ENCODE measurements around the gene GPBP1L1. TPM values are rescaled to one million over a fixed set of nuclear protein-coding genes. Genes with fewer than 3 reads are reported as not detected.
A peak's percentile ranks its signal among the peaks of the same experiment; 100 is the strongest.

Gene GPBP1L1
- total RNA-seq, 2 experiments from 2014 or later, result 130 to 134 TPM

- Mint-ChIP-seq H3K9me3 (no peaks in the 10 kb centered on the region), H3K4me3 (no peak overlapping the region), H3K27ac (no peak overlapping the region), H3K27me3 (no peaks in the 10 kb centered on the region), H3K4me1 (peaks cover 5% of the 10 kb centered on the region), H3K36me3 (ENCODE audit: low read depth) (peaks cover 37% of the 10 kb centered on the region)
- DNase-seq, result no peak
- POLR2A ChIA-PET, result interaction anchor here (0.9 kb wide), 1 partner anchor 40 kb away, joined by 3 read pairs; no protein-coding TSS in a partner anchor
- CTCF ChIA-PET, result no interaction called here
Measured at GRCh38 chr1:45647248-45648021, 38.9 kb downstream of the GPBP1L1 start.

- no peak for DNase-seq
- H3K4me1 Mint-ChIP-seq, result peaks cover 4% of the 10 kb centered on the region
- no peak overlapping the region for H3K27ac Mint-ChIP-seq
- no peaks in the 10 kb centered on the region for H3K27me3 Mint-ChIP-seq
- H3K36me3 Mint-ChIP-seq (ENCODE audit: low read depth), result peaks cover 30% of the 10 kb centered on the region
- ChIA-PET POLR2A (interaction anchor here (1.7 kb wide), 1 partner anchor 10 kb away, joined by 3 read pairs; no protein-coding TSS in a partner anchor), CTCF (interaction anchor here (1.3 to 1.6 kb wide), 2 partner anchors 8 to 41 kb away, joined by 3 to 6 read pairs; partner anchors contain the start of gene GPBP1L1)
- H3K9me3 Mint-ChIP-seq, result no peaks in the 10 kb centered on the region
- H3K4me3 Mint-ChIP-seq, result no peak overlapping the region
Measured at GRCh38 chr1:45644661-45645060, 41.7 kb downstream of the GPBP1L1 start.

GRCh38 chr1:45643978-45644377, 42.4 kb downstream of the GPBP1L1 start:
- H3K27me3 Mint-ChIP-seq, result no peaks in the 10 kb centered on the region
- CTCF ChIA-PET, result interaction anchor here (1.6 kb wide), 1 partner anchor 9 kb away, joined by 6 read pairs; no protein-coding TSS in a partner anchor
- POLR2A ChIA-PET, result no interaction called here

DNA sequence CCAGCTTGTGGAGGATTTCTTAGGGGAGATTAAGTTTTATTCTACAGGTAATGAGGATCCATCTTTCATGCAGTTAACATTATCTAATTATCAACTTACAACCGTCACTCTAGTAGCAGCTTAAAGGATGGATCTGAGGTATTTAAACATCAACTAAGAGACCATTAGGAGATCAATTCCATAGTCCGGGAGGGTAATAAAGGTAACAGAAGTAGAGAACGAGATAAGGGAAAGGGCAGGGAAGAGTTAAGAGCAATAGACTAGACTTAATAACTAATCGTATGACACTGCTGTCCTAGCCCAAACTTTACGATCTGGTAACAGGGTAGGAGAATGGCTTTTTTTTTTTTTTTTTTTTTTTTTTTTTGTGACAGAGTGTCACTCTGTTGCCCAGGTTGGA, 43.0 kb downstream of the GPBP1L1 start:
- H3K27ac Mint-ChIP-seq, result no peak overlapping the region
- peaks cover 28% of the 10 kb centered on the region for H3K36me3 Mint-ChIP-seq (ENCODE audit: low read depth)
- H3K27me3 Mint-ChIP-seq, result no peaks in the 10 kb centered on the region
- DNase-seq, result no peak
- H3K9me3 Mint-ChIP-seq, result no peaks in the 10 kb centered on the region
- ChIA-PET POLR2A (no interaction called here), CTCF (no interaction called here)
- no peak overlapping the region for H3K4me3 Mint-ChIP-seq
- H3K4me1 Mint-ChIP-seq, result peaks cover 4% of the 10 kb centered on the region

More at GRCh38 chr1:45643978-45644377, 42.4 kb downstream of the GPBP1L1 start:
- Mint-ChIP-seq H3K9me3 (no peaks in the 10 kb centered on the region), H3K36me3 (ENCODE audit: low read depth) (peaks cover 30% of the 10 kb centered on the region), H3K4me1 (peaks cover 4% of the 10 kb centered on the region), H3K27ac (no peak overlapping the region), H3K4me3 (no peak overlapping the region)
- no peak for DNase-seq

GRCh38 chr1:45640293-45640692, 46.0 kb downstream of the GPBP1L1 start:
- Mint-ChIP-seq H3K27me3 (no peaks in the 10 kb centered on the region), H3K4me3 (no peak overlapping the region), H3K9me3 (no peaks in the 10 kb centered on the region), H3K4me1 (peaks cover 4% of the 10 kb centered on the region), H3K27ac (no peak overlapping the region), H3K36me3 (ENCODE audit: low read depth) (peaks cover 19% of the 10 kb centered on the region)
- ChIA-PET CTCF (no interaction called here), POLR2A (no interaction called here)
- no peak for DNase-seq

DNA sequence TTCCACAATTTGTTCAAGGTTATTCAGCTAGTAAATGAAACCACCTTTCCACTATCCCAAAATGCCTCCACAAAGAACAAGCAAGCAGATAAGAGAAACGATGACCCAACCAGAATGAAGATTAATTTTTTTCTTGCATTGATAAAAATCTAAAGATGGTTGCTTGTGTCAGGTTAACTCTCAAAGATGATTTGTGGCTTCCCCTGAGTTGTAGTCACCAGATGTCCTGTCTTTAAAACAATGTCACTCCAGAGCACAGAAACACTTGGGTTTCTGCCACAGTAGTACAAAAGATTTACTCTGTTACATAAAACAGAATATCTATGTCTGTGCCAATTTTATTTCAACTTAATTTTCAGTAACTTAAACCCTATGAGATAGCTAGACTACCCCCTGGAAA, 51.1 kb downstream of the GPBP1L1 start:
- DNase-seq, result no peak
- no peak overlapping the region for H3K27ac Mint-ChIP-seq
- ChIA-PET POLR2A (no interaction called here), CTCF (no interaction called here)
- H3K4me1 Mint-ChIP-seq, result no peaks in the 10 kb centered on the region
- peaks cover 40% of the 10 kb centered on the region for H3K36me3 Mint-ChIP-seq (ENCODE audit: low read depth)
- H3K9me3 Mint-ChIP-seq, result no peaks in the 10 kb centered on the region
- no peak overlapping the region for H3K4me3 Mint-ChIP-seq
- H3K27me3 Mint-ChIP-seq, result no peaks in the 10 kb centered on the region

DNA sequence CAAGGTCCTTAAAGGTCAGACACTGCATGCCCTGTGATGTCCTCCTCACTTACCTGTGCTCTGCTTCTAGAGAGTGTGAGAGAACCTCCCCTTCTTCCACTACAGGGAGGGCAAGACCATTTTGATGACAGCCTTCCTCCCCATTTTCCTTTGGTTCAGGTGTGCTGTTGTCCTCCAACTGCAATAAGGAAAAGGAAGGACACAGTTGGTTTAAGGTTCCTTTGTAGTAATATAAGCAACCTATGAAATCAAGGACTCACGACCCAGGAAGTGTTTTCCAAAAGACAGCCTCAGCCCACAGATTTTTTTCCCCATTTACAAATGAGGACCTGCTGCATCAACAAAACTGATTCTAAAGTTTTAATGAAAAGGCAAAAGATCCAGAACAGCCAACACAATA, 55.9 kb downstream of the GPBP1L1 start:
- H3K27ac Mint-ChIP-seq, result no peak overlapping the region
- no peaks in the 10 kb centered on the region for H3K27me3 Mint-ChIP-seq
- H3K4me1 Mint-ChIP-seq, result no peaks in the 10 kb centered on the region
- H3K4me3 Mint-ChIP-seq, result no peak overlapping the region
- POLR2A ChIA-PET, result no interaction called here
- H3K36me3 Mint-ChIP-seq (ENCODE audit: low read depth), result peaks cover 60% of the 10 kb centered on the region
- DNase-seq, result no peak
- no peaks in the 10 kb centered on the region for H3K9me3 Mint-ChIP-seq
- CTCF ChIA-PET, result no interaction called here

GRCh38 chr1:45629035-45629434, 57.3 kb downstream of the GPBP1L1 start:
- H3K4me1 Mint-ChIP-seq, result no peaks in the 10 kb centered on the region
- H3K36me3 Mint-ChIP-seq (ENCODE audit: low read depth), result peaks cover 57% of the 10 kb centered on the region
- H3K27ac Mint-ChIP-seq, result no peak overlapping the region
- ChIA-PET CTCF (no interaction called here), POLR2A (interaction anchor here (0.8 to 1.1 kb wide), 2 partner anchors 37 to 107 kb away, joined by 3 read pairs; partner anchors contain the start of gene PRDX1)
- H3K27me3 Mint-ChIP-seq, result no peaks in the 10 kb centered on the region
- no peaks in the 10 kb centered on the region for H3K9me3 Mint-ChIP-seq
- no peak overlapping the region for H3K4me3 Mint-ChIP-seq
- no peak for DNase-seq

GRCh38 chr1:45623972-45624371, 62.4 kb downstream of the GPBP1L1 start, which contains the start of gene CCDC17:
CCDC17 (minus strand) TSS chr1:45624054; CDS start chr1:45623909, 145 bp downstream.
- peaks cover 26% of the 10 kb centered on the region for H3K36me3 Mint-ChIP-seq (ENCODE audit: low read depth)
- H3K27me3 Mint-ChIP-seq, result no peaks in the 10 kb centered on the region
- CTCF ChIA-PET, result no interaction called here
- H3K4me1 Mint-ChIP-seq, result no peaks in the 10 kb centered on the region
- peak within 1 kb of the TSS; percentile 19 for H3K27ac Mint-ChIP-seq
- DNase-seq, result no peak
- POLR2A ChIA-PET, result no interaction called here
- no peak within 1 kb of the TSS for H3K4me3 Mint-ChIP-seq
- no peaks in the 10 kb centered on the region for H3K9me3 Mint-ChIP-seq

- ChIA-PET POLR2A (interaction anchor here (1.4 kb wide), 2 partner anchors 12 to 63 kb away, joined by 3 to 5 read pairs; partner anchors contain the start of gene GPBP1L1), CTCF (no interaction called here)
- no peaks in the 10 kb centered on the region for H3K27me3 Mint-ChIP-seq
- H3K4me1 Mint-ChIP-seq, result no peaks in the 10 kb centered on the region
- peaks cover 31% of the 10 kb centered on the region for H3K36me3 Mint-ChIP-seq (ENCODE audit: low read depth)
- H3K27ac Mint-ChIP-seq, result no peak overlapping the region
- H3K4me3 Mint-ChIP-seq, result no peak overlapping the region
- DNase-seq, result no peak
- no peaks in the 10 kb centered on the region for H3K9me3 Mint-ChIP-seq
Measured at GRCh38 chr1:45622524-45623394, 63.6 kb downstream of the GPBP1L1 start.

DNA sequence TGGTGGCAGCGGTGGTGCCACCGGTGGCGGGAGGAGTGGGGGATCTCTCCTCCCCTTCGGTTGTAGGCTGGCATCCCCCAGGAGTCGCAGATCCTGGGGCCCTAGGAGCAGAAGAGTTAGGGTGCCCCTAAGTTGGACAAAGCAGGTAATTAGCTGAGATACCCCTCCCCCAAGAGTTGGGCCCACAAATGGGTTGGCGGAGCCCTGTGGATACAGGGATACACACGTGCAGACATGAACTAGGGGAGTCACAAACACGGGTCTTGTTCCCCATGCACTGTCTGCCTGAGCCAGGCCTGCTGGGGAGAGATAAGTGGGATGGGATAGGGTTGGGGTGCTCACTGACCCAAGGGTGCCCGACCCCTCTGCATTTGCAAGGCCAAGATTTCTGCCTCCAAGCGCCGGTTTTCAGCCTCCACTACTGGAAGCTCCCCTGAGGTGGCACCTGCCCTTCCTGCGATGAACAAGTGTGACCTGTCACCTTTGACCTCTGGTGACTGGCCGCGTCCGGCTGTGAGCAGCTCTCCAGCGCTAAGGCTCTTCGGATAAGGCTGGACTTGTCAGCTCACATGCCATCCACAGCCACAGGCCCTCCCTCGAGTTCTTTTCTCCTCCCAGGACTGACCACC, 64.3 kb downstream of the GPBP1L1 start:
- POLR2A ChIA-PET, result interaction anchor here (1.4 kb wide), 2 partner anchors 11 to 64 kb away, joined by 3 to 5 read pairs; partner anchors contain the start of gene GPBP1L1
- Mint-ChIP-seq H3K4me1 (no peaks in the 10 kb centered on the region), H3K36me3 (ENCODE audit: low read depth) (peaks cover 32% of the 10 kb centered on the region), H3K4me3 (no peak overlapping the region), H3K9me3 (no peaks in the 10 kb centered on the region), H3K27me3 (no peaks in the 10 kb centered on the region), H3K27ac (no peak overlapping the region)
- no peak for DNase-seq
- CTCF ChIA-PET, result no interaction called here

- no peaks in the 10 kb centered on the region for H3K4me1 Mint-ChIP-seq
- no peak for DNase-seq
- H3K4me3 Mint-ChIP-seq, result no peak overlapping the region
- H3K36me3 Mint-ChIP-seq (ENCODE audit: low read depth), result peaks cover 34% of the 10 kb centered on the region
- H3K27ac Mint-ChIP-seq, result peak overlapping the region; percentile 40
- no peaks in the 10 kb centered on the region for H3K9me3 Mint-ChIP-seq
- POLR2A ChIA-PET, result interaction anchor here (1.4 kb wide), 1 partner anchor 64 kb away, joined by 3 read pairs; the partner anchor contains the start of gene GPBP1L1
- CTCF ChIA-PET, result no interaction called here
- H3K27me3 Mint-ChIP-seq, result no peaks in the 10 kb centered on the region
Measured at GRCh38 chr1:45621501-45621836, 64.9 kb downstream of the GPBP1L1 start.

Measured in activated CD4-positive, alpha-beta memory T cell treated with anti-CD3 and anti-CD28 coated beads, Interleukin-2, amount 10 ng/mL, durations not matched to agents 7 days and 5 days (primary cell).